ENCODE results near the gene TMEM164. TPM values are rescaled to one million over a fixed set of nuclear protein-coding genes. Genes with fewer than 3 reads are reported as not detected.

The TMEM164 gene
- total and polyA plus RNA-seq, 2 donors (not counting 1 experiment from before 2014, with no cell fraction given), result 5.7 to 10.2 TPM

DNA sequence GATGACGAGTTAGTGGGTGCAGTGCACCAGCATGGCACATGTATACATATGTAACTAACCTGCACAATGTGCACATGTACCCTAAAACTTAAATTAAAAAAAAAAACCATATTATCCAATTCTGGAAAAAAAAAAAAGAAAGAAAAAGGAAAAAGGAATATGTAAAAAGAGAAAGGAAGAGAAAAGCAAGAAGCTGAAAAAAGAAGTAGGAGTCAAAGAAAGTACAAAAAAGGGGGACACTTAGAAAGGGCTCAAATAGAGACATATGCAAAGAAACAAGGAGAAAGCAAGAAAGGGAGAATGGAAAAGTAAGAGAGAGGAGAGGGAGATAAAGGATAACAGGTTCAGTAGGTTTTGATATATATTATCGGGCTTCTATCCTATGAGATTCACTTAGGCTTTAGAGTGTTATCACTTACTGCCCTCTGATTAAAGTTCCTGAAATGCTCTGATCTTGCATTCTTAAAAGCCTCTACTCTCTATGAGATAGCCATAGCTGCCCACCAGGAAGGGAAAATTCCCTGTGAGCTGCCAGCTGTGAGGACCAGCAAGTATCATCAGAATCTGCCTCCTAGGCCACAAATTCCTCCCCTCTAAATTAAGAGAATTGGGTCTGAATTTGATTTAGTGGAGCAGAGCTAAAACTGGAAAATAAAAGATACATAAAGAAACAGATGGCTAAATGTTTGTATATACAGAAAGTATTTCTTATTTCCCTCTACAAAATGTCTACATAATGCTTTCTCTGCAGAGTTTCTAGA is 219.8 kb downstream of the TMEM164 start:
- no peaks in the 10 kb centered on the region for H3K4me1 ChIP-seq (ENCODE audit: control insufficient read depth, extremely low read depth, insufficient read depth, low read length)
- H3K4me2 ChIP-seq (ENCODE audit: extremely low read depth, insufficient read depth, low read length), result no peak overlapping the region
- H3K9ac ChIP-seq (ENCODE audit: insufficient read depth, low read length), result no peak overlapping the region
- no peak overlapping the region for H3K4me3 ChIP-seq (replicated peaks in 1 of 4; ENCODE audit: control extremely low read depth in 1 of 4, insufficient read depth in 1 of 4, low read depth in 3 of 4, low read length in 4 of 4)
- TF ChIP-seq, protein P1, sequence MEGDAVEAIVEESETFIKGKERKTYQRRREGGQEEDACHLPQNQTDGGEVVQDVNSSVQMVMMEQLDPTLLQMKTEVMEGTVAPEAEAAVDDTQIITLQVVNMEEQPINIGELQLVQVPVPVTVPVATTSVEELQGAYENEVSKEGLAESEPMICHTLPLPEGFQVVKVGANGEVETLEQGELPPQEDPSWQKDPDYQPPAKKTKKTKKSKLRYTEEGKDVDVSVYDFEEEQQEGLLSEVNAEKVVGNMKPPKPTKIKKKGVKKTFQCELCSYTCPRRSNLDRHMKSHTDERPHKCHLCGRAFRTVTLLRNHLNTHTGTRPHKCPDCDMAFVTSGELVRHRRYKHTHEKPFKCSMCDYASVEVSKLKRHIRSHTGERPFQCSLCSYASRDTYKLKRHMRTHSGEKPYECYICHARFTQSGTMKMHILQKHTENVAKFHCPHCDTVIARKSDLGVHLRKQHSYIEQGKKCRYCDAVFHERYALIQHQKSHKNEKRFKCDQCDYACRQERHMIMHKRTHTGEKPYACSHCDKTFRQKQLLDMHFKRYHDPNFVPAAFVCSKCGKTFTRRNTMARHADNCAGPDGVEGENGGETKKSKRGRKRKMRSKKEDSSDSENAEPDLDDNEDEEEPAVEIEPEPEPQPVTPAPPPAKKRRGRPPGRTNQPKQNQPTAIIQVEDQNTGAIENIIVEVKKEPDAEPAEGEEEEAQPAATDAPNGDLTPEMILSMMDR (conservative IDR thresholded peaks at IDR 0.05 in 1 of 2, IDR thresholded peaks at IDR 0.05 in 1 of 2; ENCODE audit: low read depth in 1 of 2, low read length in 2 of 2), result no peak
- TF ChIP-seq EZH2 (IDR thresholded peaks at IDR 0.05; ENCODE audit: low read length, missing control alignments), result no peak
- no peaks in the 10 kb centered on the region for H3K36me3 ChIP-seq (ENCODE audit: control insufficient read depth, insufficient read depth, low read length)
- H4K20me1 ChIP-seq (ENCODE audit: control insufficient read depth, extremely low read depth, insufficient read depth, low read length), result no peaks in the 10 kb centered on the region
- no peak for DNase-seq (ENCODE audit: low read depth in 2 of 2)
- H3K79me2 ChIP-seq (ENCODE audit: control insufficient read depth, insufficient read depth, low read length), result no peaks in the 10 kb centered on the region
- no peaks in the 10 kb centered on the region for H3K27me3 ChIP-seq (ENCODE audit: control insufficient read depth, insufficient read depth, low read length)
- H2AFZ ChIP-seq (ENCODE audit: low read length), result no peak overlapping the region
- H3K27ac ChIP-seq (ENCODE audit: insufficient read depth, low read length), result no peak overlapping the region
- no peaks in the 10 kb centered on the region for H3K9me3 ChIP-seq (ENCODE audit: control insufficient read depth, insufficient read depth, low read depth, low read length)

DNA sequence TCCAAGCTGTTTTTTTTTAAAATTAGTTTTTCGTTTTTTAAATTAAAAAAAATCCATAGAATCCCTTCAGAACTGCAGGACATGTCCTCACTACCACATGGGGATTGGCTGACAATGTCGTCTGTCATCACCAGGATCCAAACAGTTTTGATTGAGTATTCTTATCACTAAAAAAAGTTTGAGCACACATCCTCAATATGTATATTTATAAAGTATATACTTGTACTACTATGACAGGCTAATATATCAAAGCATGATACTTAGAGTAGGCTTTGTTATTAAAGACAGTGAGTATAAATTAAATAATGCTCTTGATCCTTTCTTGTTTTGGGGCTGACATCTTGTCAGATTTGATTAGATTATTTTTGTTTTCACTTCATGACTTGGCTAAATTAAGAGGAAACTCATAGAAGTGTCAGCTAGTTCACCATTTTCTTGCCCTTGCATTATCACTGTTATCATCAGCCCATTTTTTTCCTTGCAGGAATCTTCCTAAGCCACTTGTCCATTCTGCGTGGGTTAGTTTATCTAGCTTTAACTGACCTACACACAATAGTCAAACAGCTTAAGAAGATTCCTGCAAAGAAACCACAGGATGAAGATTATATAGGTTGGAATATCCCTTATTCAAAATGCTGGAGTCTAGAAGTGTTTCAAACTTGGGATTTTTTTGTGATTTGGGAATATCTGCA is 222.2 kb downstream of the TMEM164 start:
- Histone ChIP-seq H2AFZ (ENCODE audit: low read length) (no peak overlapping the region), H3K4me2 (ENCODE audit: extremely low read depth, insufficient read depth, low read length) (no peak overlapping the region), H3K4me1 (ENCODE audit: control insufficient read depth, extremely low read depth, insufficient read depth, low read length) (peaks cover 2% of the 10 kb centered on the region), H4K20me1 (ENCODE audit: control insufficient read depth, extremely low read depth, insufficient read depth, low read length) (no peaks in the 10 kb centered on the region), H3K27ac (ENCODE audit: insufficient read depth, low read length) (no peak overlapping the region), H3K27me3 (ENCODE audit: control insufficient read depth, insufficient read depth, low read length) (no peaks in the 10 kb centered on the region), H3K9me3 (ENCODE audit: control insufficient read depth, insufficient read depth, low read depth, low read length) (no peaks in the 10 kb centered on the region), H3K4me3 (replicated peaks in 1 of 4; ENCODE audit: control extremely low read depth in 1 of 4, insufficient read depth in 1 of 4, low read depth in 3 of 4, low read length in 4 of 4) (no peak overlapping the region), H3K79me2 (ENCODE audit: control insufficient read depth, insufficient read depth, low read length) (peaks cover 3% of the 10 kb centered on the region), H3K36me3 (ENCODE audit: control insufficient read depth, insufficient read depth, low read length) (no peaks in the 10 kb centered on the region), H3K9ac (ENCODE audit: insufficient read depth, low read length) (no peak overlapping the region)
- DNase-seq (ENCODE audit: low read depth in 2 of 2), result no peak
- TF ChIP-seq, protein P1 (conservative IDR thresholded peaks at IDR 0.05 in 1 of 2, IDR thresholded peaks at IDR 0.05 in 1 of 2; ENCODE audit: low read depth in 1 of 2, low read length in 2 of 2), result no peak
- TF ChIP-seq EZH2 (IDR thresholded peaks at IDR 0.05; ENCODE audit: low read length, missing control alignments), result no peak

DNA sequence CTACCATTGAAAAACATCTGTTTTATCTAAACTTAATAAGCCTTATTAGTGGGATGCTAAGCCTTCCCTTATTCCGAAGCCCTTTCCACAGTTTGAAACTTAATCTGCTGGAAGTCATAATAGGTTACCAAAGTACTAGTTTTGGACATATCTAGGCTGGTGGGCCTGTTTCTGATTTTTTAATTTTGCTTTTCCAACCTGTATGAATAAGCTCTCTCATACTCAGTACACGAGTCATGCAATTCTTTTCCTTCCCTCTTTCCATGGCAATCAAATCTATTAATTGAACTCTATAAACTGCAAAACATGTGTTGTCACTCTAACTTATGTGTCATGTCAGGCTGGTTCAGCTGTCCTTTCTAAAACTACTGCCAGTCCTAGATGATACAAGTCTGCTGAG is 224.0 kb downstream of the TMEM164 start:
- peaks cover 2% of the 10 kb centered on the region for H3K4me1 ChIP-seq (ENCODE audit: control insufficient read depth, extremely low read depth, insufficient read depth, low read length)
- H3K36me3 ChIP-seq (ENCODE audit: control insufficient read depth, insufficient read depth, low read length), result no peaks in the 10 kb centered on the region
- no peak overlapping the region for H3K9ac ChIP-seq (ENCODE audit: insufficient read depth, low read length)
- no peaks in the 10 kb centered on the region for H3K9me3 ChIP-seq (ENCODE audit: control insufficient read depth, insufficient read depth, low read depth, low read length)
- DNase-seq (ENCODE audit: low read depth in 2 of 2), result peak in 1 of 2 donors; percentile 25
- peaks cover 3% of the 10 kb centered on the region for H3K79me2 ChIP-seq (ENCODE audit: control insufficient read depth, insufficient read depth, low read length)
- H3K27me3 ChIP-seq (ENCODE audit: control insufficient read depth, insufficient read depth, low read length), result no peaks in the 10 kb centered on the region
- no peak for TF ChIP-seq EZH2 (IDR thresholded peaks at IDR 0.05; ENCODE audit: low read length, missing control alignments)
- TF ChIP-seq, protein P1 (conservative IDR thresholded peaks at IDR 0.05 in 1 of 2, IDR thresholded peaks at IDR 0.05 in 1 of 2; ENCODE audit: low read depth in 1 of 2, low read length in 2 of 2), result no peak
- no peak overlapping the region for H3K27ac ChIP-seq (ENCODE audit: insufficient read depth, low read length)
- no peak overlapping the region for H2AFZ ChIP-seq (ENCODE audit: low read length)
- H3K4me2 ChIP-seq (ENCODE audit: extremely low read depth, insufficient read depth, low read length), result no peak overlapping the region
- H3K4me3 ChIP-seq (replicated peaks in 1 of 4; ENCODE audit: control extremely low read depth in 1 of 4, insufficient read depth in 1 of 4, low read depth in 3 of 4, low read length in 4 of 4), result no peak overlapping the region
- H4K20me1 ChIP-seq (ENCODE audit: control insufficient read depth, extremely low read depth, insufficient read depth, low read length), result no peaks in the 10 kb centered on the region
